Middle frontal gyrus (tissue), 1 donor: Measurements from ENCODE around the gene NLRX1.
"Not testable (repeated sequence)": the region's sequence is repeated elsewhere in the genome, so short reads cannot be mapped to it uniquely, and the experiment has no call there.

ENCODE experiments used
- DNase-seq: peaks from one replicate; pipeline ENCODE4 v3.0.0-alpha.2; 2015; ENCODE audit warnings: low spot score; ENCODE audit errors: extremely low spot score

NLRX1 gene

GRCh38 chr11:119153049-119153818 is 15.3 kb upstream of the NLRX1 start:
- no peak for DNase-seq

DNA sequence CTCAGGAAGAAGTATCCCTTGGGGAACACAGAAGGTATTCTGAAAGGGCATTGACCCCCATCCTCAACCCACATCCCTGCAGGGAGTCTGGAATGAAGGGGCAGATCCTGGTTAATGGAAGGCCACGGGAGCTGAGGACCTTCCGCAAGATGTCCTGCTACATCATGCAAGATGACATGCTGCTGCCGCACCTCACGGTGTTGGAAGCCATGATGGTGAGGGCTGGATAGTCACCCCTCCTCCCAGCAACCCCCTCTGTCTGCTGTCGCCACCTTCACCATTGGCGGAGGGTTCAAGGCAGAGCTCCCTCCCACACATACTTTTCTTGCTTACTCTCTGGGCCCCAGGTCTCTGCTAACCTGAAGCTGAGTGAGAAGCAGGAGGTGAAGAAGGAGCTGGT is 14.3 kb upstream of the NLRX1 start:
- no peak for DNase-seq

GRCh38 chr11:119155733-119156492 is 12.6 kb upstream of the NLRX1 start:
- no peak for DNase-seq

GRCh38 chr11:119156496-119156895 is 12.0 kb upstream of the NLRX1 start:
- no peak for DNase-seq

GRCh38 chr11:119157063-119157462 is 11.5 kb upstream of the NLRX1 start:
- no peak for DNase-seq

DNA sequence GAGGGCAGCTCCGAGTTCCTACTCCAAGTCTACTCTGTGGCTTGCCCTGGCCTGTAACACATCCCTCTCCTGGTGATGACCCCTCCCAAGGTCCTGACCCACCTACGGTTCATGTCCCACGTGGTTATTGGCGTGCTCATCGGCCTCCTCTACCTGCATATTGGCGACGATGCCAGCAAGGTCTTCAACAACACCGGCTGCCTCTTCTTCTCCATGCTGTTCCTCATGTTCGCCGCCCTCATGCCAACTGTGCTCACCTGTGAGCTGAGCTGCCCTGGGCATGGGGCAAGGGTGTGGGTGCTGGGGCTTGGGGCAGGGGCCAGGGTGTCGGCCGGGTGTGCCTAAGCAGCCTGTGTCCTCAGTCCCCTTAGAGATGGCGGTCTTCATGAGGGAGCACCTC is 10.1 kb upstream of the NLRX1 start:
- DNase-seq, result no peak

- no peak for DNase-seq
Measured at GRCh38 chr11:119160151-119160550, 8.4 kb upstream of the NLRX1 start.

DNA sequence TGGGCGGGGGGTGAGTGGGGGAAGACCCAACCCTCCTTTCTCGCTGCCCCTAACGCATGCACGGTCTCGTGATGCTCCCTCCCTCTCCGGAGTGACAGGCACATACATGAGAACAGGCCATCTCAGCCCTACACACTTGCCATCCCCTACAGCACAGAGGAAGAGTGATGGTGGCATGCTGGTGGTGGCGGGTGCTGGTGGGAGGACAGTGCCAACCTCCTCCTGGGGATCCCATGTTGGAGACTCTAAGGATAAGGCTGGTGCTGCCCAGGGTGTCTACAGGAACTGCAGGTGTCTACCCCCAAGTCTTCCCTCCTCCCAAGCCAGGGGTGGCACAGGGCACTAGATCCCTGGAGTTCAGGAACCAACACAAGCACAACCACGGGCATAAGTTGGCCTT is 6.7 kb upstream of the NLRX1 start:
- DNase-seq, result no peak

DNA sequence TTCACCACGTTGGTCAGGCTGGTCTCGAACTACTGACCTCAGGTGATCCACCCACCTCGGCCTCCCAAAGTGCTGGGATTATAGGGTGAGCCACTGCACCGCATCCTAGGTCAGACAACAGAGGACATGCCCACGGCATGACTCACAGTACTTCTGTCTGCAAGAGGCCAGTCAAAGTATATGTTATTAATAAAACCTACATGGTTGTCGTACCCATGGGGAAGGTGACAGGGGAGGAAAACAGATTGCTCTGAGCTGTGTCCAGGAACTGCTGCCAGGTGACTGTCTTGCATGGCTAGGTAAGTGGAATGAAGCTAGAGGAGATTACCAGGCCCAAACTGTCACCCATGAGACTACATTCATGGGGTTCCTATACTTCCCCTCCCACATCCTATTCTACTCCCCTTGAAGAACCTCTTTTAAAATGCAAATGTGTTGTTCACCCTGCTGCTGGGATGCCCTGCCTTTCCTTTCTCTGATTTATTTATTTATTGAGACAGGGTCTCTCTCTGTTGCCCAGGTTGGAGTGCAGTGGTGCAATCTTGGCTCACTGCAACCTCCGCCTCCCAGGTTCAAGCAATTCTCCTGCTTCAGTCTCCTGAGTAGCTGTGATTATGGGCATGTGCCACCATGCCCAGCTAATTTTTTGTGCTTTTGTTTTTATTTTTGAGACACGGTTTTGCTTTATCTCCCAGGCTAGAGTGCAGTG is 2.0 kb upstream of the NLRX1 start:
- no peak for DNase-seq

DNA sequence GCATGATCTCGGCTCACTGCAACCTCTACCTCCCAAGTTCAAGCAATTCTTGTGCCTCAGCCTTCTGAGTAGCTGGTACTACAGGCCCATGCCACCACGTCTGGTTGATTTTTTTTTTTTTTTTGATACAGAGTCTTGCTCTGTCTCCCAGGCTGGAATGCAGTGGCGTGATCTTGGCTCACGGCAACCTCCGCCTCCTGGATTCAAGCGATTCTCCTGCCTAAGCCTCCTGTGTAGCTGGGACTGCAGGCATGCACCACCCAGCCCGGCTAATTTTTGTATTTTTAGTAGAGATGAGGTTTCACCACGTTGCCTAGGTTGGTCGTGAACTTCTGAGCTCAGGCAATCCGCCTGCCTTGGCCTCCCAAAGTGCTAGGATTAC is 1.5 kb upstream of the NLRX1 start:
- DNase-seq, result not testable (repeated sequence)

DNA sequence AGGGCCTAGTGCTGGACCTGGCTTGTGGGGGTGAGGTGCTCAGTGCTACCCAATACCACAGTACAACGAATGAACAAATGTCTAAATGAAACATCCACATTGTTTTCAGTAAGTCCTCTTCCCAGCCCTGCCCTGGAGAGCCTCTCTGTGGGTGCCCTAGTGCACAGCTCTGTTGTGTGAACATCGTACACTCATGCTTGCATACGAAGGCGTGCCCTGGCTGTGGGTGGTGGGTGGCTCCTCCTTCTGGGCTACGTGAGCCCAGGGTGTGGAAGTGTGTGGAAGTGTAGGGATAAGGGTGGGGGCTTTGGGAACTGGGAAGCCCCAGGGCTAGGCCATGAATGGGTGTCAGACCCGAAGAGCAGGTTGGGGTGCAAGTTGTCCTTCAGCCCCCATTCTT is 592 bp upstream of the NLRX1 start:
- DNase-seq, result no peak

DNA sequence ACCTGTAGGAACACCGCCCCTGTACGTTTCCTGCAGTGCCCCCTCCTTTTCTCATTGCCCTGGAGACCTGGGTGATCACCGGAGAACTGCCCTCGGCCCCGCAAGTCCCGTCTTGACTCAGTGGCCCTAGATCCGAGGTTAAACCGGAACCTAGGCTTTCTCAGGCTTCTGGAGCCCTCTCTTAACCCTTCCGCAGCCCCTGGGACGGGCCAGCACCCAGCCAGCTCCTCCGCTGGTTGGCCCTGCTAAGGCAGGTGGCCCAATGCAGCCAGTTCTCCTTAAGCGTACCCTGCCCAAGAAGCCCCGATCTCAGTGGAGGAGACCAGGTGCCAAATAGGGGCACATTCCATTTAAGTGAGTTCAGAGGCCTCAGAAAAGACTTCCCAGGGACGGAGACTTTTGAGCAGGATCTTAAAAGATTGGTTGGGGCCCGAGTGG is 776 bp downstream of the NLRX1 start:
- DNase-seq, result no peak

DNA sequence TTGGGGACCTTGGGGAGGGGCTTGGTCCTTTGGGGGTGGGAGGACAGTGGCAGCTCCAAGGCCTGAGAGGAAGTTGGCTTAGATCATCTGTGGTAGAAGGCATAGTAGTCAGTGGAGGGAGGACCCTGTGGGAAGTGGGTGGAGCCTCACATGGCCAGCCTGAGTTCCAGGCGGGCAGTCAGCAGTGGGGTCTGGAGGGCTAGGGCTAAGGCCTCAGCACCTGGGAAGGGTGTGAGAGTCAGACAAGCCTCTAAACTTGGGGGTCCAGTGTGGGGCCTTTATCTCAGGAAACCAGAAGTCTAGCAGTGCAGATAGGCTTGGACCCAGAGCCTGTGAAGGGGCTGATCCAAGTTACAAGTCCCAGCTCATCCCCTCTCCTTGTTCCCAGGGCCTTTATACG is 4.0 kb downstream of the NLRX1 start:
- DNase-seq, result no peak

DNA sequence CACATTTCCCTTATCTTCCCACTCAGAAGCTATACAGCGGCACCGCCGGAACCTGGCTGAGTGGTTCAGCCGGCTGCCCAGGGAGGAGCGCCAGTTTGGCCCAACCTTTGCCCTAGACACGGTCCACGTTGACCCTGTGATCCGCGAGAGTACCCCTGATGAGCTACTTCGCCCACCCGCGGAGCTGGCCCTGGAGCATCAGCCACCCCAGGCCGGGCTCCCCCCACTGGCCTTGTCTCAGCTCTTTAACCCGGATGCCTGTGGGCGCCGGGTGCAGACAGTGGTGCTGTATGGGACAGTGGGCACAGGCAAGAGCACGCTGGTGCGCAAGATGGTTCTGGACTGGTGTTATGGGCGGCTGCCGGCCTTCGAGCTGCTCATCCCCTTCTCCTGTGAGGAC is 4.9 kb downstream of the NLRX1 start:
- no peak for DNase-seq

DNA sequence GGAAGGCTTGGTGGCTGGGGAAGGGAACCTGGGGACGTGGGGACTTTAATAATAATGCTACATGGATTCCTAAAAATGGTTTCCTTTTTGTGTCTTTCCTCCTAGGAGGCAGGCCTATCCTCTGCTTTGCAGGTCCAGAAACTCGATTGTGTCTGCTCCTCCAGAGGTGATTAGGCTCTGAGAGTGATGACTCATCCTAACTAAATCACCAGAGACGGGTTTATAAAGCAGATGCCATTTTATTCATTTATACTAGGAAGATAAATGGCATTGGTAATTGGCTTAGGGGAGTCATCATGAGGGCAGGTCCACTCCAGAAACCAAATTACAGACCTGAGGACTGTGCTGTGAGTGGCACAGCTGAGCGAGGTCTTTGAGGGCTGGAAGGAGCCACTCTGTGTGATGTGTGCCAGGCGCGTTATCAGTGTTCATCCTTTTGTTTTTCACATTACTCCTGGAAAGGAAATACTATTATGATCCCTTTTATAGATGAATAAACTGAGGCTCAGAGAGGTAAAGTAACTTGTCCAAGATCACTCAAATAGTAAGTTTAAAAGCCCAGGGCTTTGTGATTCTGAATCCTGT is 7.1 kb downstream of the NLRX1 start:
- DNase-seq, result no peak

GRCh38 chr11:119178166-119178680 is 9.7 kb downstream of the NLRX1 start:
- DNase-seq, result no peak

GRCh38 chr11:119179342-119179741 is 10.8 kb downstream of the NLRX1 start:
- no peak for DNase-seq

- no peak for DNase-seq
Measured at GRCh38 chr11:119179983-119180382, 11.5 kb downstream of the NLRX1 start.

DNA sequence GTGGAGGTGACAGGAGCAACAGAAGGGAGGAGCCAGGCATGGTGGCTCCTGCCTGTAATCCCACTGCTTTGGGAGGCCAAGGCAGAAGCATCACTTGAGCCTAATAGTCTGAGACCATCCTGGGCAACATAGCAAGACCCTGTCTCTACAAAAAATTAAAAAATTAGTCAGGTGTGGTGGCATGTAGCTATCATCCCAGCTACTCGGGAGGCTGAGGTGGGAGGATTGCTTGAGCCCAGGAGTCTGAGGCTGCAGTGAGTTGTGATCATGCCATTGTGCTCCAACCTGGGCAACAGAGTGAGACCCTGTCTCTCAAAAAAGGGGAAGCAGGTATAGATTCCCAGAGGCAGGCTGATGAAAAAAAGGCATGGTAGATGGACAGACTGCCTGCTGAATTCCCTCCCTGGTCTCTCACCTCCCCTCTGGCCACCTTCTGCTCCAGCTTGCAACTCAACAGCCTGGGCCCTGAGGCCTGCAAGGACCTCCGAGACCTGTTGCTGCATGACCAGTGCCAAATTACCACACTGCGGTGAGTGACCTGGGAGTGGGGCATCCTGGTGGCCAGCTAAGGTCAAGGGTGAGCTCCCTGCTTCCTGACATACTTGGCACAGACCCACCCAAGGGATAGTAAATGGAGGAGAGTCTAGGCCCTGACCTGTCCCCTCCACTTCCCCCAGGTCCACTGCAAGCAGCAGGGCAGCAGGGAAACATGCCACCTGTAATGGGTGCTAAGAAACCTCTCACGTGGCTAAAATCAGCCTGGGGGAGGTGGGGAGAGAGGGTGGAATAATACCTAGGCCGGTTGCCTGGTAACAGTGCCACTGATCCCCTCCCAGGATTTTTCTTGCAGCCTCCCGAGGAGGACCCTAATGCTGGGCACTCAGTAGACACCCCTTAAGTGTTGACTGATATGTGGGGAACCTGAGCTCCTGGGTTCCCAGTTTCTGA is 12.5 kb downstream of the NLRX1 start:
- no peak for DNase-seq

DNA sequence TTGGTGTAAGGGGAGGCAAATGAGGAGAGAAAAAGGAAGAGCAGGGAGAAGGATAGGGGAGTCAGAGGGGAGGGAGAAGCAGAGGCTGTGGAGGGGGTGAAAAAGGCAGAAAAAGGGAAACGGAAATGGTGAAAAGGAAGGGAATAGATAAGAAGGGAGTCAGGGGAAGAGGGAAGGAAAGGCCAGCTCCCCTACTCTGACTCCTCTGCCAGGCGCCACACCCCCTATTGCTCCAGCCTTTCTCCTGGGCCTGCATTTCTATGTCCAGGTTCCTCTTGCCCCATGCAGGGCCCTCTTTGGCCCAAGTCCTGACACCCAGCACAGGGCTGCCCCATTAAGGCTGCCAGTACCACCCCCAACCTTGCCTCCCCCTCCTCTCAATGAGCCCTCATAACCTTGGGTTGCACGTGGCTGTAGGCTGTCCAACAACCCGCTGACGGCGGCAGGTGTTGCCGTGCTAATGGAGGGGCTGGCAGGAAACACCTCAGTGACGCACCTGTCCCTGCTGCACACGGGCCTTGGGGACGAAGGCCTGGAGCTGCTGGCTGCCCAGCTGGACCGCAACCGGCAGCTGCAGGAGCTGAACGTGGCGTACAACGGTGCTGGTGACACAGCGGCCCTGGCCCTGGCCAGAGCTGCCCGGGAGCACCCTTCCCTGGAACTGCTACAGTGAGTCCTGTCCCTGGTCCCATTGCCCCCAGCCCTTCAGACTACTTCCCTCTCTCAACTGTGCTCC is 13.3 kb downstream of the NLRX1 start:
- no peak for DNase-seq
